HG02840 (cell line): ENCODE measurements around the gene COL19A1.

Experiments used
- ATAC-seq: cut with Tn5 transposase; IDR thresholded peaks from one replicate; pipeline ENCODE4 v1.9.1; 2021; ENCODE audit warnings: mild to moderate bottlenecking, moderate library complexity, moderate number of reproducible peaks; ENCODE audit not compliant: unreplicated experiment, low FRiP score

COL19A1 gene

DNA sequence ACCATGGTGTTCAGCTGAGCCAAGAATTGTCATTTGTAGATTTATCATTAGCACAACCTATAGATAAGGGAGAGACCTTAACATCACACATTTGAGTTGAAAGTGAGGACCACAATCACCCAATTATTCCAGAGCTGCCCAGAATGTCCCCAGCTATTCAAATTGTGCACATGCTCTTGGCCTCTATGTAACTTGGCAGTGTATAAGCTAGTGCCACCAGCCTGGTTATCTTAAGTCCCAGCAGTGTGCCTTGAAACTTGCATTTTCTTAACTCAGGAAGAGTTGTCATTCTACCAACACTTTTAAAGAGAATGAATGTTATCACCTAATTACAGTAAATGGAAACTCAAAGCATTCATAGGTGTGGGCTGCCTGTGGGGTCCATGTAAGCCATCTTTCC is 245.4 kb downstream of the COL19A1 start:
- ATAC-seq = no peak

DNA sequence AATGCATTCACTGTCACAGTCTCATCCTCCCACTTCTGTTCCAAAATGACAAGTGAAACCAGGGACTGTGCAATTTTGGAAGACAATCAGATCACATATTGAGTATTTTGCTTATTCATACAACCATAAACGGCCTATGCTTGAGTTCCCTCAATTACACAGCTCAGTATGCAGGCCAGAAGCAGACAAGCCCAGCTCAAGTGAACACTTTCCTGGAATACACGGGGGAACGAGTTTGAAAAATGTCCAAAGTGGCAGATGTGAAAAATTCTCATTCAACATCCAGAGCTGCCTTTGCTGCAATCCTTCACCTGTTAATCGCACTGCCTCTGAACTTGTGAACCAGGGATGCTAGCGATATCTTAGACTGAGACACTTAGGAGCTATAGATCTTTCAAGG is 246.4 kb downstream of the COL19A1 start:
- no peak for ATAC-seq

GRCh38 chr6:70113171-70113570 is 246.8 kb downstream of the COL19A1 start:
- no peak for ATAC-seq

- ATAC-seq = no peak
Measured at GRCh38 chr6:70118670-70119069, 252.3 kb downstream of the COL19A1 start.

DNA sequence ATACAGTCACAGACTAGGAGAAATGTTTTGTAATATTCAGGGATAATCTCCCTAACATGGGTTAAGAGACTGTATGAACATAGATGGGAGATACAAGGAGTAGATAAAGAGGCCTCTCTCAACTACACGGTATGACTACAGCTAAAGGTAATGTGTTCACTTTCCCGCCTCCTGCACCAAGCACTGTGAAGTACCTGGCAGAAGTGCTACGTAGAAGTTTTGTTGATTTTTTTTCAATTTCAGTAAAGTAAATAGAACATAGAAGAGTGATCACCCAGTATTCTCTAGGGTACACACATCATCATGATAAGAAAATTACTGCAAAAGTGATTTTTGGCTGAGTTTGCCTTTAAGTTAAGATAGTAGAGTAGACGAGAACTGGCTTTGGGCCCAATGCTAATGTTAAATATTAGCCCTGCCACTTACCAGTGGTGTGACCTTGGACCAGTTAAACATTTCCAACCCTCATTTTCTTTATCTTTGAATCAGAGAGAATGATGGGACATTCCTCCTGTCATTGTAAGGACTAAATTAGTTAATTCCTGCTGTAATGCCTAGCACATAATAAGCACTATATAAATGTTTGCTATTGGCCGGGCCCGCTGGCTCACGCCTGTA is 253.0 kb downstream of the COL19A1 start:
- no peak for ATAC-seq

DNA sequence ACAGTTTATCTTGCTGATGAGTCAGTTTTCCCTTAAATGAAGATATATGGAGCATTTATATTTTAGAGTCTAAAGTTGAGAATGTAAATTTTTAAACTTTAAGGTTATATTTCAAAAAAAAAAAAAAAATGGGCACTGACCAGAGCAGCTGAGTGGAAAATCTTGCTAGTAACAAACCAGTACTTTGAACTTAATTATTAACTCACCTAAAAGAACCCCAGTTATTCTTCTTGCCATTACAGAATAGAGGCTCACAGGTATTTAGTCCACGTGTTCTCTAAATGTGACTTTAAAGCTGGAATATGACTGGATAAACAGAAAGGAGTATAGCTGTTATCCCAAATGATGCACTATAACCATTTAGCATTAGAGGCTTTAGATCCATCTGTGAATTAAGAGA is 258.1 kb downstream of the COL19A1 start:
- ATAC-seq = no peak

- ATAC-seq = no peak
Measured at GRCh38 chr6:70124882-70125545, 258.7 kb downstream of the COL19A1 start.

DNA sequence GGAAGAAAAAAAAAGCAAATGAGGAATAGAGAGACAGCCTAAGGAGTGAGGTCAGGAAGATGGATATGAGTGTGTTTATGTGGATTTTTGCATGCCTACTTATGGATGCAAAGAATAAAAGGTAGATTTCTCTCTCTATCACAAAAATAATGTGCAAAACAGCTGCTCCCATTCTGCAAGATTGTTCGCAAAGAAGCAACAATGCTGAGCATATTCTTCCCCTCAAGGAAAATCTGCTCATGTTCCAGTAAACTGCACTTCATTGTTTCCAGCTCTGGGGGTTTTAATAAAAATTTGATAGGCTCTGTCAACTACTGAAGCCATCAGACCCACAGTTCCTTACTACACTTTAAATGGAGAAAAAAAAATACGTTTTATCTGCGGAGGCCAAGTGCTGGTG is 259.2 kb downstream of the COL19A1 start:
- ATAC-seq = no peak

DNA sequence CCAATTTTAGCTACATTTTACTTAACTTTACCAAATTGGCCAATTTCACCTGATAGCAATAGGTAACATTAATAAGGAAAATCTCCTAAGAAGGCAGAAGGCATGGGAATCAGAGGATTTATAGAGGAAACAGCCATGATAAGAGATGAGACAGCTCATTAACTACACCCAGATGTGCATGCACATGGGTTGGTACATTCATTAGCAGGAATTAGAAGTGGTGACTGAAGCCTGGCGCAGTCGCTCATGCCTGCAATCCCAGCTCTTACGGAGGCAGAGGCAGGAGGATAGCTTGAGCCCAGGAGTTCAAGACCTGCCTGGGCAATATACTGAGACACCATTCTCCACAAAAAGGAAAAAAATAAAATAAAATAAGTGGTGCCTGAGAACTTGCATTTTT is 263.0 kb downstream of the COL19A1 start:
- no peak for ATAC-seq

DNA sequence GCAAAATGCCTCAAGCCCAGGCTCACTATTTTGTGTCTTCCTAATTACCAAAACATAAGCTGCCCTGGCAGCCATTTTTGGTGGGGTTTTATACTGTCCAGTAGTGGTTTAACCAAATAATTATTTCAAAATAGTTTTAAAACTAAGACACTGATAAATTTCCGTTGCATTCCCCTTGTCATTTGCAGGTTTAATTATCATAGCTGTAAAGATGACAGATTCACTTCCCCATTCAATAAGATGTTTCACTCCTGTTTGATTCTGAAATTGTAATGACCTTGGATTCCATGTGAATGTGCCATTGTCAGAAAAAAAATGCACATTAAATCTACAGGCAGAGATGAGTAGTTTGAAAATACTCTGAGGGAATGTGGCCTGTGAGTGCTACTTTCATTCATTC is 264.5 kb downstream of the COL19A1 start:
- ATAC-seq = no peak

- ATAC-seq = peak; percentile 93
Measured at GRCh38 chr6:70131528-70131927, 265.2 kb downstream of the COL19A1 start.

DNA sequence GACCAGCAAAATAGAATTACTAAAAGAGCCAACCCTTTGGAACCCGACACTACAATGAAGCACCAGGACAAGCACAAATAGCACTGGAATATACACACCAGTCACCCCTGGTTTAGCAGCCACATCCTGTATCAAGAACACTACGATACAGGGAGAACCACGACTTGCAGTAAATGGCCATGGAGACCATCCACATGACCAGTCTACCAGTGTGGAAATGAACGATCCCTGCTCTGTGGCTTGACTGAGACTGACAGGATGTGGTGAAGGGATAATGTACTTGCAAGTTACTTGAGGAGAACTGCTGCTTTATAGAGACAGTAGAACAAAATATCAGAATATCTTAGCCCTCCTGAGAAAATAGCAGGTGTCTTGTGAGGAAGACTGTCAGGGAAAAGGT is 266.9 kb downstream of the COL19A1 start:
- ATAC-seq = no peak

DNA sequence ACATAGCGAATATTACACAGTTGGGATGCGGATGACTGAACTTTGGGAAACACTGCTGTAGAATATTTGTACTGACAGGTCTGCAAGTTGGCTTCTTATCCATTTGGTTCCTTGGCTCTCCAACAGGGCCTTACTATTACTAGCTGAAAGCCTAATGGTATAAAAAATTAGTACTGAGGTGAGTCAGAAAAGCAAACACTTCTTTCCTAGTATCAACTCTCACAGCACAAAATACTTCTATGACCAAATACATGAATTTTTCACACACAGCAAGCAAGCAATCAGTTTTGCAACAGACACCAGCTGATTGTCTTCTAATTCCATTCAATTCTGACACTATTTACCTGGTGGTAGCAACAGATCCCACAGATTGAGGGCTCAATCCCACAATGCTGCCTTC is 268.2 kb downstream of the COL19A1 start:
- no peak for ATAC-seq

DNA sequence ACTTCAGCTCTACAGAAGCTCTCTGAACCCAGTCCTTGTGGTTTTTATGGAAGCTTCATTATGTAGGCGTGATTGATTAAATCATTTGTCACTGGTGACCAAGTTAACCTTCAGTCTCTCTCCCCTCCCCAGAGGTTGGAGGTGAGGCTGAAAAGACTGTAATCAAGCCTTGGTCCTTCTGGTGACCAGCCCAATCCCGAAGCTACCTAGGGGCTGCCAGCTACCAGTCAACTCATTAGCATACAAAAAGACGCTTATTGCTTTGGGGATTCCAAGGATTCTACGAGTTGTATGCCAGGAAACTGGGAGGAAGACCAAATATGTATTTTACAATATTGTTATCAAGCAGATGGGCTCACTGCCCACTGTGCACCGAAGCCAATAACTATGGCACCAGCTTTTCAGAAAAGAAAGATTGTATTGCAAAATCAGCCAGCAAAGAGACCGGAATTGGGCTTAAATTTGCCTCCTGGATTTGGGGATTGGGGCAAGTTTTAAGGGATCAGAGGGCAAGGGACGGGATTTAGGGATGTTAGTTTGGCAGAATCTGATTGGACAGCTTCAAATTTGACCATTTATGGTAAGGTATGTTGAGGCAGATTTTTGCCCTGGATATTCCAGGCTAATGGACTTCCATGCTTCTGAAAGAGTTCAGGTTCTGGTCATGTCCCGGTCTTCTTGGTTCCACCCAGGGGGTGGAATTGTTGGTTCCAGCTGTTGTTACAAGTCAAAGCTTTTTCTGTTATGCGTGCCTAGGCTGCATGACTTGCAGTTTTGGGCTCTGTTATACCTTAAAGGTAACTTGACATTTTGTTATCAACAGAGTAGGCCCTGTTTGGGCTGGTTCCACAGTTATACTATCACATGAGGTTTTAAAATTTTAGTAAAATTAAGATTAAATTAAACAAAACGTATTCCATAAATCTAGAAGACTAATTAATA is 269.1 kb downstream of the COL19A1 start:
- ATAC-seq = no peak

GRCh38 chr6:70136996-70137395 is 270.6 kb downstream of the COL19A1 start:
- ATAC-seq = no peak

DNA sequence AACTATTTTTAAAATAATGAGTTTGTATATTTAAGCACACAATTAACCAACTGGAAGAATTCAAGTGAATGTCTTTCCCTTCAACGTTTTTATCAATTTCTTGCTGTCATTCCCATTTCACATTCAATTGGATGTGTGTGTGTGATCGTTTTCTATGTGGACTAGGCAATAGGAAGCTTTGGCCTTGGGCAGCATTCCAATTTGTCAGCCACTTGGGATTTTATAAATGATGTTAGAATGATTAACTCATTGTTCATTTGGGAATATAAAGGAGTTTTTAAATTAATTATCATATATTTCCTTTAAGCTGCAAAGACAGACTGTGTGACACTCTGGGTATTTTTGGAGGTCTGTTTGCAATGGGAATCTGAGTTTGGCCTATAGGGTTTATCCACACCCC is 274.1 kb downstream of the COL19A1 start:
- ATAC-seq = no peak

DNA sequence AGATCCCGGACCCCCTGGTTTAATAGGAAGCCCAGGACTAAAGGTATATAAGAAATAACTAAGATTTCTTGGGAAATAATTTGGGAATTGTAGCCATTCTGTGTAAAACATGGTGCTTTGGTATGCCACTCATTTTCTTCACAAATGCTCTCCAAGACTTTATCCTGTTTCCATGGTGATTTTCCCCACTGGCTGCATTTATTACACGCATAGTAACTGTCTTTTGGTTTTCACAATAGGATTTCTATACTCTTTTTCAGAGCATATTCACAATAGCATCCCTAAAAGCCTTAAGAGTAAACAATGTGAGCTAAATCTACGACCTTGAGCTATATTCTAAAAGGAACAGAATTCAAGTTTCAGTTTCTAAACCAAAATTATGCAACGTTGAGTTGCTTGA is 275.7 kb downstream of the COL19A1 start:
- ATAC-seq = no peak

- ATAC-seq = no peak
Measured at GRCh38 chr6:70145178-70145577, 278.8 kb downstream of the COL19A1 start.

- no peak for ATAC-seq
Measured at GRCh38 chr6:70149209-70149788, 282.9 kb downstream of the COL19A1 start.

GRCh38 chr6:70150521-70150920 is 284.2 kb downstream of the COL19A1 start:
- ATAC-seq = no peak

- ATAC-seq = no peak
Measured at GRCh38 chr6:70151616-70152015, 285.3 kb downstream of the COL19A1 start.
